Measurements from ENCODE around the gene ZNF557. TPM values are rescaled to one million over a fixed set of nuclear protein-coding genes. Genes with fewer than 3 reads are reported as not detected.

ZNF557 gene
- total RNA-seq, 1 experiment from 2014 or later, result 7.8 TPM

- BruUV-seq (replicated peaks), result no TSS peak
- no peak overlapping the region for H2AFZ ChIP-seq (ENCODE audit: low read depth, low read length, poor library complexity, severe bottlenecking)
- H3K27me3 ChIP-seq (ENCODE audit: insufficient read depth, low read length), result no peaks in the 10 kb centered on the region
- ATAC-seq, result no peak
- no peak overlapping the region for H3K27ac ChIP-seq (ENCODE audit: low read depth, low read length)
- peak overlapping the region; percentile 17; the same call in 1 of the 2 replicates for H3K4me2 ChIP-seq (ENCODE audit: low read length)
- no peaks in the 10 kb centered on the region for H3K36me3 ChIP-seq (ENCODE audit: control insufficient read depth in 1 of 2, insufficient read depth in 2 of 2, low read length in 2 of 2)
- H4K20me1 ChIP-seq (ENCODE audit: insufficient read depth), result no peaks in the 10 kb centered on the region
- no peak for DNase-seq (ENCODE audit: low read depth, low spot score)
- H3K9me2 ChIP-seq (ENCODE audit: insufficient read depth), result no peaks in the 10 kb centered on the region
- intact Hi-C loops (cut with micrococcal nuclease), result loop anchor here (1.0 to 2.0 kb wide), 3 partner anchors 48 to 279 kb away; no protein-coding TSS in a partner anchor
- no peak overlapping the region for H3K9ac ChIP-seq (ENCODE audit: low read length)
- ChIA-PET RAD21 (ENCODE audit: low non-redundant PET in 1 of 2, low total read pairs in 2 of 2, uncharacterized antibody in 2 of 2, unreplicated experiment in 2 of 2) (interaction anchor here (1.2 to 1.5 kb wide), 2 partner anchors 239 to 278 kb away, joined by 5 read pairs; no protein-coding TSS in a partner anchor), POLR2A (no interaction called here), CTCF (interaction anchor here (0.6 to 2.4 kb wide), 12 partner anchors 47 to 767 kb away, joined by 3 to 18 read pairs (median 4); partner anchors contain the start of gene TRAPPC5)
- no peak overlapping the region for H3K4me3 ChIP-seq (replicated peaks in 1 of 2; ENCODE audit: low read depth in 1 of 2, low read length in 2 of 2)
- no peaks in the 10 kb centered on the region for H3K9me3 ChIP-seq (ENCODE audit: control insufficient read depth in 1 of 2, insufficient read depth in 1 of 2, low read depth in 1 of 2, low read length in 2 of 2)
- peaks cover 4 to 18% of the 10 kb centered on the region in 2 experiments; a peak in 3 of 4 replicates for H3K4me1 ChIP-seq (ENCODE audit: control insufficient read depth in 1 of 2, insufficient read depth in 2 of 2, low read length in 2 of 2)
- H3K79me2 ChIP-seq (ENCODE audit: insufficient read depth, low read length), result no peaks in the 10 kb centered on the region
- TF ChIP-seq SP1 (IDR thresholded peaks at IDR 0.05; ENCODE audit: low read depth) (no peak), JUND (IDR thresholded peaks at IDR 0.05) (no peak), ELF1 (IDR thresholded peaks at IDR 0.05; ENCODE audit: borderline replicate concordance, low read depth) (no peak), ZBTB33 (IDR thresholded peaks at IDR 0.05; ENCODE audit: extremely low read depth, insufficient replicate concordance, low read length) (no peak), CBX3 (IDR thresholded peaks at IDR 0.05; ENCODE audit: low read depth) (no peak), REST (IDR thresholded peaks at IDR 0.05; ENCODE audit: low read depth) (no peak), SIN3A (IDR thresholded peaks at IDR 0.05; ENCODE audit: low read depth) (no peak), CTCF (IDR thresholded peaks at IDR 0.05 in 2 of 3, conservative IDR thresholded peaks at IDR 0.05 in 1 of 3; ENCODE audit: borderline replicate concordance in 1 of 3, insufficient read depth in 1 of 3, low read depth in 2 of 3, low read length in 2 of 3) (no peak), EZH2phosphoT487 (IDR thresholded peaks at IDR 0.05; ENCODE audit: borderline replicate concordance) (no peak), EGR1 (IDR thresholded peaks at IDR 0.05; ENCODE audit: low read depth) (no peak), MAX (IDR thresholded peaks at IDR 0.05) (no peak), SRF (IDR thresholded peaks at IDR 0.05; ENCODE audit: low read depth) (no peak), YY1 (IDR thresholded peaks at IDR 0.05; ENCODE audit: extremely low read depth, insufficient replicate concordance, low read depth, low read length) (no peak), ZFX (IDR thresholded peaks at IDR 0.05) (no peak), TCF7L2 (IDR thresholded peaks at IDR 0.05; ENCODE audit: borderline replicate concordance, extremely low read depth, insufficient read depth, insufficient read length) (no peak), FOSL1 (IDR thresholded peaks at IDR 0.05; ENCODE audit: low read depth) (no peak), POLR2A (IDR thresholded peaks at IDR 0.05; ENCODE audit: borderline replicate concordance, extremely low read depth, insufficient read depth, insufficient read length) (no peak), POLR2AphosphoS5 (IDR thresholded peaks at IDR 0.05; ENCODE audit: low read depth, low read length) (no peak), ZNF274 (IDR thresholded peaks at IDR 0.05; ENCODE audit: low read depth, low read length) (no peak)
These were observed 32.2 kb downstream of the ZNF557 start for GRCh38 chr19:7101498-7102253.
